Endothelial cell of umbilical vein (primary cell): ENCODE data around the gene PCDHGA8. TPM values are rescaled to one million over a fixed set of nuclear protein-coding genes. Genes with fewer than 3 reads are reported as not detected.

Source experiments
- BruUV-seq: library from RNA; stranded (reverse); fragments of 400-500 nt; replicated peaks from 2 replicates; lab custom pipeline; 2021; lab: Mats Ljungman, UMichigan
- CTCF ChIA-PET: fragments of 300-600, 350-600 bp; sonication (Branson Sonifier 250); formaldehyde crosslinking; loops from one replicate; lab custom pipeline; 2021; ENCODE audit warnings: antibody characterized with exemption, inconsistent platforms; lab: Charles Lee
- POLR2A ChIA-PET: fragments of 300-600, 350-600 bp; sonication (Branson Sonifier 250); formaldehyde crosslinking; loops from one replicate; lab custom pipeline; 2021; ENCODE audit warnings: antibody characterized with exemption, inconsistent platforms; lab: Charles Lee
- DNase-seq: peaks from one replicate; pipeline ENCODE4 v3.0.0-alpha.2; 2011; ENCODE audit warnings: low read depth, low spot score
- FAIRE-seq: peaks from 2 replicates; lab custom pipeline; 2011; peaks lifted over from hg19 to GRCh38; lab: Jason Lieb, UNC
- H2AFZ ChIP-seq: 2 replicates; pipeline ENCODE4 v1.6.0; 2012; ENCODE audit warnings: low read depth, low read length, control low read depth, inconsistent platforms
- H3K27ac ChIP-seq: 2 replicates; pipeline ENCODE4 v1.5.1; 2011; ENCODE audit warnings: low read depth, mild to moderate bottlenecking, control low read depth, low read length, moderate library complexity; ENCODE audit not compliant: insufficient read depth
- H3K27me3 ChIP-seq, 2 experiments: 2 replicates each; pipeline versions ENCODE4 v1.6.0 to v1.6.1; 2011; ENCODE audit warnings: low read length in 2 of 2, mixed read lengths in 1 of 2; ENCODE audit not compliant: control insufficient read depth in 2 of 2, insufficient read depth in 2 of 2
- H3K36me3 ChIP-seq, 2 experiments: 2 replicates in 1 of 2; 3 replicates in 1 of 2; pipeline ENCODE4 v1.5.1; 2011; ENCODE audit warnings: low read length in 2 of 2, mild to moderate bottlenecking in 1 of 2, moderate library complexity in 1 of 2; ENCODE audit not compliant: control insufficient read depth in 2 of 2, insufficient read depth in 2 of 2; ENCODE audit errors: extremely low read depth in 1 of 2
- H3K4me1 ChIP-seq: 3 replicates; pipeline ENCODE4 v1.5.1; 2011; ENCODE audit warnings: mild to moderate bottlenecking, low read length; ENCODE audit not compliant: control insufficient read depth, insufficient read depth; ENCODE audit errors: extremely low read depth
- H3K4me2 ChIP-seq: 2 replicates; pipeline ENCODE4 v1.6.1; 2011; ENCODE audit warnings: low read length, control low read depth, mixed read lengths; ENCODE audit not compliant: insufficient read depth
- H3K4me3 ChIP-seq, 3 experiments: fragments of 200-600 bp in 1 of 3; sonication (generic), shearing (Covaris generic) in 1 of 3; replicated peaks in 1 of 3; 2 replicates each; pipeline ENCODE4 v1.5.1; 2011 to 2016; ENCODE audit warnings: control low read depth in 3 of 3, low read length in 3 of 3, mild to moderate bottlenecking in 2 of 3, inconsistent platforms in 1 of 3, low read depth in 1 of 3, moderate library complexity in 1 of 3; ENCODE audit not compliant: insufficient read depth in 1 of 3
- H3K79me2 ChIP-seq: 2 replicates; pipeline ENCODE4 v1.6.0; 2012; ENCODE audit warnings: low read length, inconsistent platforms; ENCODE audit not compliant: control insufficient read depth, insufficient read depth
- H3K9ac ChIP-seq: replicated peaks from 2 replicates; pipeline ENCODE3; 2011; ENCODE audit warnings: low read length, control low read depth; ENCODE audit not compliant: insufficient read depth; ENCODE audit errors: extremely low read depth
- H3K9me1 ChIP-seq: replicated peaks from 3 replicates; pipeline ENCODE4 v1.6.0; 2011; ENCODE audit warnings: mild to moderate bottlenecking, low read length; ENCODE audit not compliant: control insufficient read depth, insufficient read depth; ENCODE audit errors: extremely low read depth
- H3K9me3 ChIP-seq: replicated peaks from 2 replicates; pipeline ENCODE4 v1.5.1; 2012; ENCODE audit warnings: low read length, inconsistent platforms; ENCODE audit not compliant: control insufficient read depth, insufficient read depth
- H4K20me1 ChIP-seq: replicated peaks from 2 replicates; pipeline ENCODE3; 2011; ENCODE audit warnings: mild to moderate bottlenecking, low read length; ENCODE audit not compliant: control insufficient read depth, insufficient read depth; ENCODE audit errors: extremely low read depth
- CTCF ChIP-seq, 2 donors: IDR thresholded peaks; 1 replicate in 1 of 2; 2 replicates in 1 of 2; pipeline ENCODE4 v1.5.1; 2011; ENCODE audit warnings: low read length in 2 of 2, mild to moderate bottlenecking in 2 of 2, moderate library complexity in 2 of 2, control low read depth in 1 of 2, inconsistent platforms in 1 of 2, low read depth in 1 of 2; ENCODE audit not compliant: insufficient read depth in 1 of 2; ENCODE audit errors: extremely low read depth in 1 of 2
- EZH2 ChIP-seq: IDR thresholded peaks from 2 replicates; pipeline ENCODE4 v1.6.1; 2012; ENCODE audit warnings: borderline replicate concordance, low read depth, mild to moderate bottlenecking, moderate library complexity, low read length, inconsistent platforms; ENCODE audit not compliant: severe bottlenecking
- JUN ChIP-seq: IDR thresholded peaks from 2 replicates; pipeline ENCODE4 v1.6.1; 2011; ENCODE audit warnings: borderline replicate concordance, low read depth; ENCODE audit not compliant: insufficient read length, insufficient read depth
- MYC ChIP-seq: IDR thresholded peaks from one replicate; pipeline ENCODE4 v1.6.1; 2011; ENCODE audit warnings: mild to moderate bottlenecking, low read depth, low read length
- POLR2A ChIP-seq: IDR thresholded peaks from 2 replicates; pipeline ENCODE4 v1.6.1; 2012; ENCODE audit warnings: low read depth, mild to moderate bottlenecking, control low read depth, low read length
- dilution Hi-C: fragments of 300-500 bp; cut with MboI; formaldehyde crosslinking; loops from one replicate; pipeline ENCODE4 v1.15.0; 2019; ENCODE audit warnings: low sequenced_read_pairs; ENCODE audit not compliant: extremely low pct_ligation_motif_present
- intact Hi-C: fragments of 100-400 bp; cut with micrococcal nuclease; formaldehyde crosslinking; loops from one replicate; pipeline ENCODE4 v1.10.0; 2022
- polyA plus RNA-seq, 4 experiments: library from polyadenylated mRNA; depleted of rRNA in 3 of 4; stranded (reverse) in 3 of 4; unstranded in 1 of 4; fragments of >200 nt; gene quantifications; 2 replicates each; pipeline versions ENCODE4 v1.2.1 to v1.2.3, GENCODE V29; 2011 to 2012; ENCODE audit warnings: missing spikeins in 1 of 4
- total RNA-seq: library from RNA; stranded (reverse); gene quantifications from 2 replicates; pipeline ENCODE4 v1.2.3, GENCODE V29; 2021

Gene PCDHGA8
- total and polyA plus RNA-seq, 2 donors (not counting 3 experiments of a cell fraction or from before 2014, with no cell fraction given) = 0.44 to 0.95 TPM

- Histone ChIP-seq H3K4me1 (peaks cover 14% of the 10 kb centered on the region), H3K9ac (no peak overlapping the region), H3K4me2 (no peak overlapping the region), H3K4me3 (no peak overlapping the region), H2AFZ (no peak overlapping the region), H3K79me2 (no peaks in the 10 kb centered on the region), H3K27ac (no peak overlapping the region), H3K9me3 (peaks cover 8% of the 10 kb centered on the region), H3K36me3 (no peaks in the 10 kb centered on the region), H4K20me1 (no peaks in the 10 kb centered on the region), H3K9me1 (no peaks in the 10 kb centered on the region), H3K27me3 (peaks cover 46 to 94% of the 10 kb centered on the region in 2 experiments)
- CTCF ChIA-PET = interaction anchor here (2.0 to 3.8 kb wide), 5 partner anchors 8 to 102 kb away, joined by 8 to 149 read pairs (median 10); partner anchors contain the start of genes PCDHGA10, PCDHGA12 and PCDHGB4
- intact Hi-C loops (loop anchor here (5.0 kb wide), 1 partner anchor 51 kb away; the partner anchor contains the start of genes PCDHGA6 and PCDHGB3), dilution Hi-C loops (no loop called here)
- BruUV-seq = no TSS peak
- POLR2A ChIA-PET = no interaction called here
- DNase-seq (no peak), FAIRE-seq (no peak)
- TF ChIP-seq CTCF (IDR thresholded peaks at IDR 0.05; ENCODE audit: extremely low read depth in 1 of 2, insufficient read depth in 1 of 2, low read depth in 1 of 2, low read length in 2 of 2) (no peak), JUN (no peak), POLR2A (no peak), MYC (no peak)
Measured at GRCh38 chr5:141422742-141423291, 30.4 kb downstream of the PCDHGA8 start.

GRCh38 chr5:141427783-141428426 lies 35.5 kb downstream of the PCDHGA8 start:
- Histone ChIP-seq H3K9me3 (no peaks in the 10 kb centered on the region), H3K4me2 (no peak overlapping the region), H3K79me2 (no peaks in the 10 kb centered on the region), H3K36me3 (no peaks in the 10 kb centered on the region), H3K9me1 (no peaks in the 10 kb centered on the region), H4K20me1 (no peaks in the 10 kb centered on the region), H3K27ac (no peak overlapping the region), H3K4me3 (no peak overlapping the region), H3K4me1 (peaks cover 17% of the 10 kb centered on the region), H3K9ac (no peak overlapping the region), H2AFZ (no peak overlapping the region), H3K27me3 (peaks cover 31 to 69% of the 10 kb centered on the region in 2 experiments)
- FAIRE-seq (no peak), DNase-seq (no peak)
- TF ChIP-seq EZH2 = no peak
- no TSS peak for BruUV-seq
- intact Hi-C loops (no loop called here), dilution Hi-C loops (no loop called here)
- ChIA-PET CTCF (interaction anchor here (1.4 to 6.3 kb wide), 6 partner anchors 20 to 139 kb away, joined by 4 to 308 read pairs (median 36); partner anchors contain the start of genes PCDHGB6 and PCDHGC3), POLR2A (no interaction called here)
